ENCODE data around the gene OVOL2.
A peak's percentile ranks its signal among the peaks of the same experiment; 100 is the strongest.
"Not testable (repeated sequence)": the region's sequence is repeated elsewhere in the genome, so short reads cannot be mapped to it uniquely, and the experiment has no call there.

Gene OVOL2

DNA sequence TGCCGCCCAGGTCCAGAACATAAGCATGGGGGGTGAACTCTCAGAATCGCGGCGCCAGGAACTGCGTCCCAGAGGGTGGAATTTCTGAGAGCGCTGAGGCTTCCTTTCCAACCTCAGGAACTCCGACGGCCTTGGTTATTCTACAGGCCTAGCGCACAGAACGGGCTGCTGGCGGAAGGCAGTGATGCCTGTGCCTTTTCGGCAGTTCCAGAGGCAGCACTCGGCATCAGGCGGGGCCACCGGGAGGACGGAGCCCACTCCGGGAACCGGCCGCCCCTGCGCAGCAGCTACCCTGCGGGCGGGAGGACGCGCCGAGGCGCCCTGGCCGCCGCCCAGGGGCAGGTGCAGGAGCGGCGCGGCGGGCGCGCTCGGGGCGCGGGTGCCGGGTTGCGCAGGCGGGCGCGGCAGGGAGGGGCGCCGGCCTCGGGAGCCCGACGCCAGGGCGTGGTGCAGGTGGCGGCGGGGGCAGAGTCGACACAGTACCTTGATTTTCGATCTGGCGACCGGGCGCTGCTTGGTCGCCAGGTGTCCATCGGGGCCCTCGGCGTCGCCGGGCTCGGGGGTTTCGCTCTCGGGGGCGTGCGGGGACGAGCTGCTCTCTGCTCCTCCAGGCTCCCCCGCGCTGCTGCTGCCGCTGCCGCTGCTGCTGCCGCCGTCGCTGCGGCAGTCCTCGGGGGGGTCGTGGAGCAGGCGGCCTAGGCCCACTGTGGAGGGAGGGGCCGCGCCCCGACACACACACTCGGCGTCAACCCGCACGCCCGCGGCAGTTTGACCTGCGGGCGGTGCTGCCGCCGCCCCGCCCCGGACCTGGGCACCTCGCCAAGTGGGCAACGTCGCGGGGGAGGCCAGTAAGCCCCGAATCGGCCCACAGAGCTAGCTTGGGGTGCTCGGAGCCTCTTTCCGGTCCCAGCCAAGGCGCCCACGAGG is 1.3 kb downstream of the OVOL2 start:
- peak; percentile 20 for DNase-seq

- DNase-seq, result no peak
Measured at GRCh38 chr20:18055261-18055660, 2.5 kb downstream of the OVOL2 start.

GRCh38 chr20:18052856-18053255 is 4.9 kb downstream of the OVOL2 start:
- DNase-seq, result no peak

- no peak for DNase-seq
Measured at GRCh38 chr20:18050628-18051027, 7.1 kb downstream of the OVOL2 start.

GRCh38 chr20:18048176-18048575 is 9.5 kb downstream of the OVOL2 start:
- DNase-seq, result no peak

DNA sequence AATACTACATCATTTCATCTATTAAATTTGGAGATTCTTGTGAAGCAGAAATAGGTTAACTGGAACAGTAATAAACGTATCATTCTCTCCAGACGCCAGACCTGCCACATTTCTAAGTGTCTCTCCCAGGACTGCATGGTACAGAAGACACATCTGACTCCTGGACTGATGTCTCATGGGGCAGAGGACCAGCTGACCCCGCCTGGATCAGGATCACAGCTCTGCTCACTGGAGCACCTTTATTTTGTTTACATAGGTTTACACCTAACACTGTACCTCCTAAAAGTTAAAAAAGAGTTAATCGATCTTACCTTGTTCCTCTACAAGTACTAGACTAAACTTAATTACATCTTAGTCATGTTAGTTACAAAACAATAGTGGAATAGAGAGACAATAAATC is 11.2 kb downstream of the OVOL2 start:
- no peak for DNase-seq

DNA sequence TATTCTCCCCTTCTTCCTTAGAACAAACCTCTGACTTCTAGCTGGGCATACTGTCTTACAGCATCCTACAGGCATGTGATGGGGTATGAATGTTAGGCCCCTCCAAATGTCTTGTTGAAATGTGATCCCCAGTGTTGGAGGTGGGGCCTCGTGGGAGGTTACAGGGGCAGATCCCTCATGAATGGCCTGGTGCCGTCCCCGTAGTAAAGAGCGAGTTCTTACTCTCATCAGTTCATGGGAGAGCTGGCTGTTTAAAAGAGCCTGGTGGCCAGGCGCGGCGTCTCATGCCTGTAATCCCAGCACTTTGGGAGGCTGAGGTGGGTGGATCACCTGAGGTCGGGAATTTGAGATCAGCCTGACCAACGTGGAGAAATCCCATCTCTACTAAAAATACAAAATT is 15.5 kb downstream of the OVOL2 start:
- DNase-seq, result no peak

DNA sequence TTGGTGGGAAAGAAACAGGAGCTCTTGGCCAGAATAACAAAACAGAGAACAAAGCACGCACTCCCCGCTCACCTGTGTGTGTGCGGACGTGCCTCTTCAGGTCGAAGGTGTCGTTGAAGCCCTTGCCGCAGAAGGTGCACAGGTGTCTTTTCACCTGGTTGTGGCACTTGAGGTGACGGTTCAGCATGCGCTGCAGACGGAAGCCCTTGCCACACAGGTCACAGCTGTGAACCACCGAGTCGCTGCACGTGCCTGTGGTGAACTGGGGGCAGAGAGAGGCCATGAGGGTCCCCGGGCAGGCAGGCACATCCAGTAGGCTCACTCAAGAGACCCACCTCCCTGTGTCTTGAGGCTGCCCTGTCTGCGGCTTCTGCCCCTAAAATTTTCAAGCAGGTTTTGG is 16.3 kb downstream of the OVOL2 start:
- DNase-seq, result no peak

- DNase-seq, result no peak
Measured at GRCh38 chr20:18039063-18039462, 18.7 kb downstream of the OVOL2 start.

DNA sequence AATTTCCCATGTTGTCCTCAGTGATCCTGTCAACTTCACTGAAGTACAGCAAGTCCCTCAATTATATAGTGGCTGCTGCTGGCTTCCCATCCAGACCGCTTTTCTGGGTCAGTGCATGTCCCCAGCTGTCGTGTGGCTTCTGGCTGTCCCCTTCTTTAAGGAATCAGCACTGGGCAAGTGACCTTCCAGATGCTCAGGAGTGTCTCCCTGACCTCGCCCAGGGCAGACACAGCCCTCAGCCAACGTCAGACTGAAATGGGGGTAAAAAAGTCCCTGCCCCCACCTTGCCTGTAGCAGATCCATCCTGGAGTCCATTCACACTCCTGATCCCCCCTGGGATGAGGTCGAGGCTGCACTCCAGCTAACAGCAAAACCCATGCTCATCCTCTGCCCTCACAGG is 23.7 kb downstream of the OVOL2 start:
- no peak for DNase-seq

DNA sequence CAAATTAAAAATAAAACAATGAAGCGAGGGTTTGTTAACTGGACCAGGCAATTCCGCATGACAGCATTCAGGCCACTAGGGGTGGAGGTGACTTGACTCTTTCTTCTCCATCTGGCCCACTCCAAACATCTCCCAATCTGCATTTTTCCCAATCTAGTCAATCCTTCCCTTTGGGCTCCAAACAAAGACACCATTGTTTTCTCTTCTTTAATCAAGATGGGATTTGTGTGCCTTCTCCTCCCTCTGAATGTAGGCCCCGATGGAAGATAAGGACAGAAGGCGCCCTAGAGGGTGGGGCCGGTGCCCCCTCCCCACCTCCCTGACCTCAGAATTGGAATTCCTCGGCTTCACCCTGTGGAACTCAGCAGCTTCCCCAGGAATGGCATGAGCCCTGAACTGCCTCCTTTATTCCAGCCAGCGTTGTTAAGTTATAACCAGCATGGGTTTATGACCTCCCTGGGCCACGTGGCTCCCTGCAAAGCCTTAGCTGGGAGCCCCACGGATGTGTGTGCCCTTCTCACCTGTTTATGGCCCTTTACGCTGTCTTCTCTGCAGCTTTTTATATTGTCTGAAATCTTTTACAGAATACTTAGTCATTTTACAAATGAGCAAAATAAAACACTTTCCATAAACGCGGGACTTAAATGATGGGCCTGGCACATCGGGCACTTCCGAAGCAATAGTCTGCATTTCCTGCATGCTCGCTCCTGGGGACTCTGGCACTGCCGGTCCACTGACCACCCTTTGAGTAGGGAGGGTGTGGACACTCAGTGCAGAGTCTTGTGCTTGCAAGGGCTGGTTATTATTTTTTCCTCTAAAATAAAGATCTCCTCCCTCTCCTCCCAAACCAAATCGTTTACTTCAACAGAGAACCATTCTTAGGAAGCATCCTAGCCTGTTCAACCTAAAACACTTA is 24.5 kb downstream of the OVOL2 start:
- DNase-seq, result no peak

GRCh38 chr20:18031888-18032509 is 25.7 kb downstream of the OVOL2 start:
- no peak for DNase-seq

GRCh38 chr20:18031050-18031449 is 26.7 kb downstream of the OVOL2 start:
- DNase-seq, result no peak

GRCh38 chr20:18030020-18030419 is 27.7 kb downstream of the OVOL2 start:
- no peak for DNase-seq

DNA sequence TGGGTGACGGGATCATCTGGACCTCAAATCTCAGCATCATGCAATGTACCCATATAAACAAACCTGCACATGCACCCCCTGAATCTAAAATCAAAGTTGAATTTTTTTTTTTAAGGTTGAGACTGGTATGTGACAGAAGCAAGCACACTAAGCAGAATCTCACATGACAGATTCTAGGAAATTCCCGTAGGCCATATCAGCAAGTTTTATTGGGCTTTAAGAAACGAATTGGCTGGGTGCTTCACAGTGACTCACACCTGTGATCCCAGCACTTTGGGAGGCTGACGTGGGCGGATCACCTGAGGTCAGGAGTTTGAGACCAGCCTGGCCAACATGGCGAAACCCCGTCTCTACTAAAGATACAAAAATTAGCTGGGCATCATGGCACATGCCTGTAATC is 30.7 kb downstream of the OVOL2 start:
- not testable (repeated sequence) for DNase-seq

DNA sequence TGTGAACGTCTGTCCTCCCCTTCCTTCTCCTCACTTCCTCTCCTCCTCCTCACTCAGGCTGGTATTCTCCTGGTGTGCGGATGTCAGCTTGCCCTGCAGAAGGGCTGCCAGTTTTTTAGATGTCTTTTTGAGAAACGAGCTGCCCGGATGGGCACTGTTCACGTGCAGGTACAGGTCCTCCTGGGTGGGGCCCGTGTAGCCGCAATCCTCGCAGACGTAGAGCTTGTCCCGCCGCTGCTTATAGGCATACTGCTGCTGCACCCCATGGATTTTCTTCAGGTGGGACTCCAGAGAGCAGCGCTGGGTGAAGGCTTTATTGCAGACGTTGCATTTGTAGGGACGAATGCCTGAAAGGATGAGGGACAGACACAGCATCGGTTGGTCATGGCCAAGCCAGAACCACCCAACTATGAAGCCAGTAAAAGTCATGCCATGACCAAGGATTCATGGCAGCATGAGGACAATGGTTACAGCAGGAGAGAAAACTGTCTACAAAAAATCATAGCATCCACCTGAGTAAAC is 33.0 kb downstream of the OVOL2 start:
- no peak for DNase-seq

GRCh38 chr20:18020931-18021330 is 36.8 kb downstream of the OVOL2 start:
- no peak for DNase-seq

GRCh38 chr20:18019068-18019467 is 38.6 kb downstream of the OVOL2 start:
- no peak for DNase-seq

- no peak for DNase-seq
Measured at GRCh38 chr20:18018100-18018499, 39.6 kb downstream of the OVOL2 start.

DNA sequence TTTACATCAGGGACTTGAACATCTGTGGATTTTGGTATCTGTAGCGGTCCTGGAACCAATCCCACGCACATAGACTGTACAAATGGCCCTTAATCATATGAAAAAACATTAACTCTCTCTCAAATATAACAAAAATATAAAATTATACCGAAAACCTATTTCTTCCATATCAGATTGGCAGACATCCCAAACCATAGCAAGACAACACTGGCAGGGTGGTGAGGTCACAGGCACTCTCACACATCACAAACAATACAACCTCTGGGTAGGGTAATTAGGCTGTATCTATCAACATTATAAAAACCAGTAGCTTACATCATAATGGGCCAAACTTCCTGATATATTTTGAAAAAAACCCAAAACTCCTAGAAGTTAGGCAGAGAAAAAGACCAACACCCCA is 40.9 kb downstream of the OVOL2 start:
- DNase-seq, result no peak

DNA sequence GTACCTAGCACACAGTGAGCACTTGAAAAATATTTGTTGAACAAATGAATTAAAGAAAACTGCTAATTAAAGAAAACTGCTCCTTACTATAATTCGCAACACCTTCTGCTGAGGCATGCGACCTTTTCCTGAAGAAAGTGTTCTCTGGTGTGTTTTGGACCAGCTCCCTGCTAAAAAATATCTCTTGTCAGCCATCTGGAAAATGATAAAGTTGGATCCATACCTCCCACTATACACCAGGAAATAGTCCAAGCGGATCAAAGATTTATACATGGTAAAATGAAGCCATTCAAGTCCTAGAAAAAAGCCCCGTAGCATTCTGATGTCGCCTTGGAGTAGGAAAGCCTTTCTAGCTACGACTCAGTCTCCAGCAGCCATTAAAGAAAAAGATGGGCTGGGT is 43.3 kb downstream of the OVOL2 start:
- DNase-seq, result no peak

GRCh38 chr20:18012901-18013300 is 44.8 kb downstream of the OVOL2 start:
- DNase-seq, result no peak
